HL-60 (cell line): ENCODE data around the gene USP5.

Source experiments
- DNase-seq, 2 experiments: peaks; one replicate each; pipeline ENCODE4 v3.0.0-alpha.2; 2010 to 2020; ENCODE audit warnings: low read depth in 1 of 2, low spot score in 1 of 2
- H3K27ac ChIP-seq: fragments of 250-450 bp; sonication (Bioruptor Pico); replicated peaks from 2 replicates; pipeline ENCODE4 v1.5.1; 2020; ENCODE audit warnings: mild to moderate bottlenecking, moderate library complexity
- H3K27me3 ChIP-seq: fragments of 250-450 bp; sonication (Bioruptor Pico); 2 replicates; pipeline ENCODE4 v1.5.1; 2021; ENCODE audit warnings: mild to moderate bottlenecking, moderate library complexity; ENCODE audit not compliant: insufficient read depth, poor library complexity, severe bottlenecking
- H3K4me3 ChIP-seq: replicated peaks from 2 replicates; pipeline ENCODE4 v1.5.1; 2011; ENCODE audit warnings: mild to moderate bottlenecking, control low read depth, low read length; ENCODE audit not compliant: insufficient read depth
- GABPA ChIP-seq: IDR thresholded peaks from 2 replicates; pipeline ENCODE4 v1.6.1; 2012; ENCODE audit warnings: low read depth
- POLR2AphosphoS5 ChIP-seq: IDR thresholded peaks from 2 replicates; pipeline ENCODE4 v1.6.1; 2012; ENCODE audit warnings: low read depth
- SPI1 ChIP-seq: IDR thresholded peaks from 2 replicates; pipeline ENCODE4 v1.6.1; 2012; ENCODE audit warnings: low read depth, mild to moderate bottlenecking, borderline replicate concordance
- TF ChIP-seq, protein P1 (sequence below): IDR thresholded peaks from 2 replicates; pipeline ENCODE4 v1.6.1; 2012; ENCODE audit warnings: low read depth; ENCODE audit not compliant: insufficient replicate concordance
- TF ChIP-seq, protein P2 (sequence below): IDR thresholded peaks from one replicate; pipeline ENCODE4 v1.5.1; 2011; ENCODE audit warnings: low read length, control low read depth, inconsistent platforms; ENCODE audit not compliant: insufficient read depth

USP5 gene

DNA sequence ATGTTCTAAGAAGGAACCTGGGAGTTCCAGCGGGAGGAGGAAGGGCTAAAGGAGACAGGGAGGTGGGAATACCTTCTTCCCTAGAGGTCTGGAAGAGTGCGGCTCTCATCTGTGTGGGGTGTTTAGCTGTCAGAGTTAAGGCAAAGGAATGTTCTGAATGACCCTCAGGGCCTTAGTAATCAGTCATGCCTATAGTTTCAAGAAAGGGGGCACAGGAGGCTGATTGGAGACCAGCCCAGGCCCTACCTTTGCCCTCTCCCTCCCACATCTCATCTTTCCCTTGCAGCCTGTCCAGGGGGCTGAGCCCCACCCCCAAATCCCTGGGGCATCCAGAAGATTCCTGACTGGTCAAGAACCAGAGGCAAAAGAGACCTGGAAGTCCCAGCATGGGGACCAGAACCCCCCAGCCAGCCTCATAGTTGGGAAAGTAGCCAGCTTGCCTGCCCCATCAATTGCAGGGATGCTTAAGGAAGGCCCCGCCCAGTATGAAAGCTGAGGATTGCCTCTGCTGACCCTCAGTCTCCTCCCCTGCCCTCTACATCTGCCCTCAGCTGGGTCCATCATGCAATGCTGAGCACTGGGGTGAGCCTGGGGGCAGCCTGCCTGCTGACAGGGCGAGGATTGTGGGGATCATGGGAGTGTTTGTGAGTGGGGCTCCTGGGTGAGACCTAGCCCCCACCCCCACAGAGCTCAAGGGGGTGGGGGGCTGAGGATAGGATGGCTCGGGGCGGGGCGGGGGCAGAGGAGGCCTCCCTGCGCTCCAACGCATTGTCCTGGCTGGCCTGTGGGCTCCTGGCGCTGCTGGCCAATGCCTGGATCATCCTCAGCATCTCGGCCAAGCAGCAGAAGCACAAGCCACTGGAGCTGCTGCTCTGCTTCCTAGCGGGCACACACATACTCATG is 28.5 kb upstream of the USP5 start:
- Histone ChIP-seq H3K27me3 (peaks cover 21% of the 10 kb centered on the region), H3K4me3 (no peak overlapping the region), H3K27ac (no peak overlapping the region)
- TF ChIP-seq, protein P1, sequence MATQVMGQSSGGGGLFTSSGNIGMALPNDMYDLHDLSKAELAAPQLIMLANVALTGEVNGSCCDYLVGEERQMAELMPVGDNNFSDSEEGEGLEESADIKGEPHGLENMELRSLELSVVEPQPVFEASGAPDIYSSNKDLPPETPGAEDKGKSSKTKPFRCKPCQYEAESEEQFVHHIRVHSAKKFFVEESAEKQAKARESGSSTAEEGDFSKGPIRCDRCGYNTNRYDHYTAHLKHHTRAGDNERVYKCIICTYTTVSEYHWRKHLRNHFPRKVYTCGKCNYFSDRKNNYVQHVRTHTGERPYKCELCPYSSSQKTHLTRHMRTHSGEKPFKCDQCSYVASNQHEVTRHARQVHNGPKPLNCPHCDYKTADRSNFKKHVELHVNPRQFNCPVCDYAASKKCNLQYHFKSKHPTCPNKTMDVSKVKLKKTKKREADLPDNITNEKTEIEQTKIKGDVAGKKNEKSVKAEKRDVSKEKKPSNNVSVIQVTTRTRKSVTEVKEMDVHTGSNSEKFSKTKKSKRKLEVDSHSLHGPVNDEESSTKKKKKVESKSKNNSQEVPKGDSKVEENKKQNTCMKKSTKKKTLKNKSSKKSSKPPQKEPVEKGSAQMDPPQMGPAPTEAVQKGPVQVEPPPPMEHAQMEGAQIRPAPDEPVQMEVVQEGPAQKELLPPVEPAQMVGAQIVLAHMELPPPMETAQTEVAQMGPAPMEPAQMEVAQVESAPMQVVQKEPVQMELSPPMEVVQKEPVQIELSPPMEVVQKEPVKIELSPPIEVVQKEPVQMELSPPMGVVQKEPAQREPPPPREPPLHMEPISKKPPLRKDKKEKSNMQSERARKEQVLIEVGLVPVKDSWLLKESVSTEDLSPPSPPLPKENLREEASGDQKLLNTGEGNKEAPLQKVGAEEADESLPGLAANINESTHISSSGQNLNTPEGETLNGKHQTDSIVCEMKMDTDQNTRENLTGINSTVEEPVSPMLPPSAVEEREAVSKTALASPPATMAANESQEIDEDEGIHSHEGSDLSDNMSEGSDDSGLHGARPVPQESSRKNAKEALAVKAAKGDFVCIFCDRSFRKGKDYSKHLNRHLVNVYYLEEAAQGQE: no peak
- TF ChIP-seq POLR2AphosphoS5 (no peak), SPI1 (no peak), GABPA (no peak)
- TF ChIP-seq, protein P2, sequence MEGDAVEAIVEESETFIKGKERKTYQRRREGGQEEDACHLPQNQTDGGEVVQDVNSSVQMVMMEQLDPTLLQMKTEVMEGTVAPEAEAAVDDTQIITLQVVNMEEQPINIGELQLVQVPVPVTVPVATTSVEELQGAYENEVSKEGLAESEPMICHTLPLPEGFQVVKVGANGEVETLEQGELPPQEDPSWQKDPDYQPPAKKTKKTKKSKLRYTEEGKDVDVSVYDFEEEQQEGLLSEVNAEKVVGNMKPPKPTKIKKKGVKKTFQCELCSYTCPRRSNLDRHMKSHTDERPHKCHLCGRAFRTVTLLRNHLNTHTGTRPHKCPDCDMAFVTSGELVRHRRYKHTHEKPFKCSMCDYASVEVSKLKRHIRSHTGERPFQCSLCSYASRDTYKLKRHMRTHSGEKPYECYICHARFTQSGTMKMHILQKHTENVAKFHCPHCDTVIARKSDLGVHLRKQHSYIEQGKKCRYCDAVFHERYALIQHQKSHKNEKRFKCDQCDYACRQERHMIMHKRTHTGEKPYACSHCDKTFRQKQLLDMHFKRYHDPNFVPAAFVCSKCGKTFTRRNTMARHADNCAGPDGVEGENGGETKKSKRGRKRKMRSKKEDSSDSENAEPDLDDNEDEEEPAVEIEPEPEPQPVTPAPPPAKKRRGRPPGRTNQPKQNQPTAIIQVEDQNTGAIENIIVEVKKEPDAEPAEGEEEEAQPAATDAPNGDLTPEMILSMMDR: no peak
- DNase-seq: no peak

DNA sequence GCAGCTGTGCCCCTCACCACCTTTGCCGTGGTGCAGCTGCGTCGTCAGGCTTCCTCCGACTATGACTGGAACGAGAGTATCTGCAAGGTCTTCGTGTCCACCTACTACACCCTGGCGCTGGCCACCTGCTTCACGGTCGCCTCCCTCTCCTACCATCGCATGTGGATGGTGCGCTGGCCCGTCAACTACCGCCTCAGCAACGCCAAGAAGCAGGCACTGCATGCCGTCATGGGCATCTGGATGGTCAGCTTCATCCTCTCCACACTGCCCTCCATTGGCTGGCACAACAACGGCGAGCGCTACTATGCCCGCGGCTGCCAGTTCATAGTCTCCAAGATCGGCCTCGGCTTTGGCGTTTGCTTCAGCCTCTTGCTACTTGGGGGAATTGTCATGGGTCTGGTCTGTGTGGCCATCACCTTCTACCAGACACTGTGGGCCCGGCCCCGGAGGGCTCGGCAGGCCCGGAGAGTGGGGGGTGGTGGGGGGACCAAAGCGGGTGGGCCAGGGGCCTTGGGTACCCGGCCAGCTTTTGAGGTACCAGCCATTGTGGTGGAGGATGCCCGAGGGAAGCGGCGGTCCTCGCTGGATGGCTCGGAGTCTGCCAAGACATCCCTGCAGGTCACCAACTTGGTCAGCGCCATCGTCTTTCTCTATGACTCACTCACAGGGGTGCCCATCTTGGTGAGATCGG is 27.7 kb upstream of the USP5 start:
- TF ChIP-seq GABPA (no peak), SPI1 (no peak), POLR2AphosphoS5 (no peak)
- TF ChIP-seq, protein P2: no peak
- Histone ChIP-seq H3K4me3 (no peak overlapping the region), H3K27ac (no peak overlapping the region), H3K27me3 (peaks cover 26% of the 10 kb centered on the region)
- DNase-seq: no peak

DNA sequence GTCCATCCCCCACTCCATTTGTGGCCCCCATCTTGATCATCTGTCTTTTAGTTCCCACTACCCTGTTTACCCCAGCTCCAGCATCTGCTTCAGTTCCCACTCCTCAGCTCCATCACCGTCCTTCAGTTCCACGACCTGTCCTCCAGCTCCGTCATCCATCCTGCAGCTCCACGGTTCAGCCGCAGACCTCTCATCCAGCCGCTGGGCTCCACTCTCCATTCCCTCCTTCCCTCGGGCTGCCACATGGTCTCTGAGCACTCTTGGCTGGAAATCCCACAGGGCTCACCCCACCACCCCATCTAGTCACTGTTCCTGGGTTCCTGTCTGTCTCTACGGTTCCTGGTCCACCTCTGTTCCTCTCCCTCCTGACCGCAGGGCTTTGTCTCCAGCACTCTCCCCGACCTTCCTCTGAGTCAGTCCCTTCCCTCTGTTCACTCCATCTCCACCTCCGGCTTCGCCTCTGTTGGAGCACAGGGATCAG is 27.0 kb upstream of the USP5 start:
- TF ChIP-seq, protein P1: no peak
- TF ChIP-seq, protein P2: no peak
- TF ChIP-seq SPI1: no peak
- TF ChIP-seq GABPA: no peak
- no peak for TF ChIP-seq POLR2AphosphoS5
- H3K27me3 ChIP-seq: peaks cover 33% of the 10 kb centered on the region
- no peak for DNase-seq
- no peak overlapping the region for H3K27ac ChIP-seq
- no peak overlapping the region for H3K4me3 ChIP-seq
